GM18526 (cell line): ENCODE measurements around the gene COL27A1.

Experiments used
- POLR2A ChIP-seq: IDR thresholded peaks from 3 replicates; pipeline ENCODE4 v1.6.1; 2011; ENCODE audit not compliant: insufficient read length; ENCODE audit errors: extremely low read depth

The COL27A1 gene

GRCh38 chr9:114238891-114239875 lies 83.8 kb downstream of the COL27A1 start:
- TF ChIP-seq POLR2A = no peak

- TF ChIP-seq POLR2A = no peak
Observed at GRCh38 chr9:114240216-114240615, 84.9 kb downstream of the COL27A1 start.

GRCh38 chr9:114240647-114241558 lies 85.6 kb downstream of the COL27A1 start:
- TF ChIP-seq POLR2A = no peak

- TF ChIP-seq POLR2A = no peak
Observed at GRCh38 chr9:114242837-114243236, 87.5 kb downstream of the COL27A1 start.

- TF ChIP-seq POLR2A = no peak
Observed at GRCh38 chr9:114243240-114243639, 87.9 kb downstream of the COL27A1 start.

GRCh38 chr9:114244570-114244969 lies 89.2 kb downstream of the COL27A1 start:
- no peak for TF ChIP-seq POLR2A

GRCh38 chr9:114246558-114246957 lies 91.2 kb downstream of the COL27A1 start:
- no peak for TF ChIP-seq POLR2A

- no peak for TF ChIP-seq POLR2A
Observed at GRCh38 chr9:114247077-114247476, 91.7 kb downstream of the COL27A1 start.

- TF ChIP-seq POLR2A = no peak
Observed at GRCh38 chr9:114247491-114247890, 92.2 kb downstream of the COL27A1 start.

- TF ChIP-seq POLR2A = no peak
Observed at GRCh38 chr9:114248299-114248707, 93.0 kb downstream of the COL27A1 start.

GRCh38 chr9:114249424-114250234 lies 94.3 kb downstream of the COL27A1 start:
- no peak for TF ChIP-seq POLR2A

GRCh38 chr9:114250235-114250568 lies 94.9 kb downstream of the COL27A1 start:
- no peak for TF ChIP-seq POLR2A

- TF ChIP-seq POLR2A = no peak
Observed at GRCh38 chr9:114250648-114251047, 95.3 kb downstream of the COL27A1 start.

- TF ChIP-seq POLR2A = no peak
Observed at GRCh38 chr9:114252394-114252793, 97.1 kb downstream of the COL27A1 start.

GRCh38 chr9:114256827-114257328 lies 101.5 kb downstream of the COL27A1 start:
- no peak for TF ChIP-seq POLR2A
